ENCODE data around the gene IRX5. TPM values are rescaled to one million over a fixed set of nuclear protein-coding genes. Genes with fewer than 3 reads are reported as not detected.

The IRX5 gene
- total and polyA plus RNA-seq, 2 of the 8 experiments (the other 6 are each of a cell fraction or from before 2014, with no cell fraction given), result 0.48 to 0.56 TPM

- H3K27ac ChIP-seq (ENCODE audit: low read depth, low read length), result no peak overlapping the region
Measured at GRCh38 chr16:54933281-54934011, 2.8 kb downstream of the IRX5 start.

More at GRCh38 chr16:54933281-54934011, 2.8 kb downstream of the IRX5 start:
- Histone ChIP-seq H3K4ac (replicated peaks; ENCODE audit: insufficient read length, low read depth, low read length) (no peak overlapping the region), H3K56ac (replicated peaks; ENCODE audit: insufficient read length, low read depth, low read length) (no peak overlapping the region), H3K23ac (ENCODE audit: insufficient read length) (no peak overlapping the region), H2BK12ac (ENCODE audit: low read depth, low read length) (no peak overlapping the region), H3K9me3 (ENCODE audit: insufficient read depth in 2 of 2, low read depth in 1 of 2, low read length in 1 of 2) (no peaks in the 10 kb centered on the region; a peak in 1 of 4 replicates), H3K4me2 (ENCODE audit: insufficient read depth in 1 of 2, low read depth in 2 of 2, low read length in 2 of 2) (peak overlapping the region; percentile 95), H4K20me1 (replicated peaks in 1 of 2; ENCODE audit: control insufficient read depth in 1 of 2, insufficient read depth in 2 of 2, low read length in 2 of 2) (peaks cover 7 to 8% of the 10 kb centered on the region in 2 experiments), H3K14ac (ENCODE audit: insufficient read length) (no peak overlapping the region), H2BK5ac (ENCODE audit: low read depth, low read length) (no peak overlapping the region), H3K4me1 (replicated peaks in 1 of 4; ENCODE audit: control insufficient read depth in 3 of 4, insufficient read depth in 4 of 4, low read length in 3 of 4) (peaks cover 0 to 39% (median 21%) of the 10 kb centered on the region in 4 experiments; a peak in 6 of 7 replicates), H4K5ac (ENCODE audit: insufficient read length, low read depth, low read length) (no peak overlapping the region), H3K36me3 (ENCODE audit: control insufficient read depth in 2 of 4, insufficient read depth in 4 of 4, low read length in 3 of 4) (peaks cover 0 to 2% (median 0%) of the 10 kb centered on the region in 4 experiments; a peak in 1 of 8 replicates), H3K18ac (ENCODE audit: extremely low read depth, low read length) (no peak overlapping the region; the same call in 1 of the 2 replicates), H3K27me3 (replicated peaks in 1 of 4; ENCODE audit: control insufficient read depth in 3 of 4, extremely low read depth in 1 of 4, insufficient read depth in 3 of 4, low read length in 3 of 4) (peaks cover 41 to 81% (median 70%) of the 10 kb centered on the region in 4 experiments), H3K9ac (replicated peaks in 1 of 4; ENCODE audit: extremely low read depth in 1 of 4, low read depth in 3 of 4, low read length in 3 of 4) (no peak overlapping the region), H2AFZ (ENCODE audit: low read length) (no peak overlapping the region), H3K79me1 (ENCODE audit: low read depth, low read length) (no peaks in the 10 kb centered on the region), H3K79me2 (ENCODE audit: control insufficient read depth in 1 of 2, insufficient read depth in 2 of 2, low read length in 2 of 2) (no peaks in the 10 kb centered on the region), H3K23me2 (ENCODE audit: low read depth, low read length) (peaks cover 27% of the 10 kb centered on the region), H4K8ac (ENCODE audit: extremely low read depth, insufficient read depth, low read length) (no peak overlapping the region; the same call in 1 of the 2 replicates), H2AK5ac (ENCODE audit: low read depth, low read length) (no peak overlapping the region), H2BK20ac (ENCODE audit: low read length) (no peak overlapping the region), H2BK120ac (replicated peaks; ENCODE audit: low read depth, low read length) (no peak overlapping the region), H4K91ac (replicated peaks; ENCODE audit: insufficient read length, low read length) (no peak overlapping the region), H2BK15ac (ENCODE audit: low read length) (no peak overlapping the region), H3K4me3 (ENCODE audit: extremely low read depth in 1 of 4, insufficient read depth in 2 of 4, low read depth in 3 of 4, low read length in 4 of 4) (peak overlapping the region; percentile 41 to 80 (median 64); a peak in 7 of 8 replicates)
- POLR2A ChIA-PET (ENCODE audit: partially characterized antibody), result no interaction called here
- CTCF ChIA-PET (ENCODE audit: partially characterized antibody), result interaction anchor here (1.2 to 4.4 kb wide), 6 partner anchors 300 to 652 kb away, joined by 3 to 21 read pairs (median 8); partner anchors contain the start of gene IRX3
- WGBS, 2 experiments (ENCODE audit: extremely low coverage in 1 of 2, insufficient coverage in 1 of 2, insufficient read length in 1 of 2, insufficient replicate concordance in 2 of 2, low coverage in 1 of 2, low lambda C conversion rate in 2 of 2, missing lambda C conversion rate in 1 of 2), result 4% methylated on average over 44 of the region's 68 CpGs; no CpG with 5 or more reads in 1 of the 2 experiments
- DNase-seq (ENCODE audit: low read depth in 1 of 2, low spot score in 2 of 2), result peak in 1 of 2 experiments; percentile 74
- no peak for TF ChIP-seq MAFK (IDR thresholded peaks at IDR 0.05; ENCODE audit: low read depth, low read length)
- TF ChIP-seq CTBP2 (IDR thresholded peaks at IDR 0.05; ENCODE audit: borderline replicate concordance, insufficient read depth, insufficient read length, low read length), result no peak
- TF ChIP-seq PHF8 (conservative IDR thresholded peaks at IDR 0.05; ENCODE audit: low read depth, low read length), result no peak
- no peak for TF ChIP-seq SP1 (IDR thresholded peaks at IDR 0.05; ENCODE audit: low read depth, low read length)
- TF ChIP-seq FOSL1 (IDR thresholded peaks at IDR 0.05; ENCODE audit: insufficient read depth, low read depth, low read length), result no peak
- 0 out of 2 replicates have a peak, but pooled peaks have one; percentile 70 for TF ChIP-seq CBX8 (IDR thresholded peaks at IDR 0.05; ENCODE audit: borderline replicate concordance, low read depth, low read length)
- TF ChIP-seq EGR1 (IDR thresholded peaks at IDR 0.05; ENCODE audit: borderline replicate concordance, low read depth, low read length), result no peak
- TF ChIP-seq KDM4A (IDR thresholded peaks at IDR 0.05; ENCODE audit: low read depth, low read length, severe bottlenecking), result peak; percentile 35
- FAIRE-seq, result no peak

Measured in H1 (cell line).